GM23338 (cell line): Measurements from ENCODE around the gene PEX12.

ENCODE experiments used
- CREB1 ChIP-seq: fragments of 250-450 bp; sonication (Bioruptor Pico); IDR thresholded peaks from 2 replicates; pipeline ENCODE4 v1.5.0; 2020; ENCODE audit warnings: low read depth, mild to moderate bottlenecking, moderate library complexity
- EZH2 ChIP-seq: fragments of 200-600 bp; sonication (generic); IDR thresholded peaks from one replicate; pipeline ENCODE4 v1.8.0; 2017; ENCODE audit warnings: antibody characterized with exemption, mild to moderate bottlenecking, low read depth; ENCODE audit not compliant: unreplicated experiment
- EZH2phosphoT487 ChIP-seq: fragments of 200-600 bp; sonication (generic); IDR thresholded peaks from one replicate; pipeline ENCODE4 v1.8.1; 2018; ENCODE audit warnings: antibody characterized with exemption; ENCODE audit not compliant: unreplicated experiment
- NANOG ChIP-seq: IDR thresholded peaks from 2 replicates; pipeline ENCODE4 v1.6.1; 2016; ENCODE audit warnings: antibody characterized with exemption, borderline replicate concordance
- POLR2AphosphoS5 ChIP-seq: IDR thresholded peaks from 2 replicates; pipeline ENCODE4 v1.6.1; 2016; ENCODE audit warnings: antibody characterized with exemption, low read depth
- STAT1 ChIP-seq: IDR thresholded peaks from one replicate; pipeline ENCODE4 v1.6.1; 2016; ENCODE audit warnings: antibody characterized with exemption; ENCODE audit not compliant: unreplicated experiment
- ZNF462 ChIP-seq: fragments of 250-450 bp; sonication (Bioruptor Pico); IDR thresholded peaks from 2 replicates; pipeline ENCODE4 v1.5.0; 2020; ENCODE audit warnings: mild to moderate bottlenecking, moderate library complexity
- TF ChIP-seq, protein P1 (sequence below), 2 experiments: fragments of 200-600 bp in 1 of 2; sonication (generic) in 1 of 2; conservative IDR thresholded peaks; 2 replicates each; pipeline versions ENCODE4 v1.5.1 to v1.6.1; 2016 to 2017; ENCODE audit warnings: antibody characterized with exemption in 2 of 2, low read depth in 2 of 2, mild to moderate bottlenecking in 2 of 2, moderate library complexity in 1 of 2
- TF ChIP-seq, protein P2 (sequence below): IDR thresholded peaks from 2 replicates; pipeline ENCODE4 v1.6.1; 2016; ENCODE audit warnings: antibody characterized with exemption
- TF ChIP-seq, protein P3 (sequence below): IDR thresholded peaks from one replicate; pipeline ENCODE4 v1.6.1; 2018; ENCODE audit warnings: antibody characterized with exemption; ENCODE audit not compliant: unreplicated experiment

- TF ChIP-seq, protein P1, sequence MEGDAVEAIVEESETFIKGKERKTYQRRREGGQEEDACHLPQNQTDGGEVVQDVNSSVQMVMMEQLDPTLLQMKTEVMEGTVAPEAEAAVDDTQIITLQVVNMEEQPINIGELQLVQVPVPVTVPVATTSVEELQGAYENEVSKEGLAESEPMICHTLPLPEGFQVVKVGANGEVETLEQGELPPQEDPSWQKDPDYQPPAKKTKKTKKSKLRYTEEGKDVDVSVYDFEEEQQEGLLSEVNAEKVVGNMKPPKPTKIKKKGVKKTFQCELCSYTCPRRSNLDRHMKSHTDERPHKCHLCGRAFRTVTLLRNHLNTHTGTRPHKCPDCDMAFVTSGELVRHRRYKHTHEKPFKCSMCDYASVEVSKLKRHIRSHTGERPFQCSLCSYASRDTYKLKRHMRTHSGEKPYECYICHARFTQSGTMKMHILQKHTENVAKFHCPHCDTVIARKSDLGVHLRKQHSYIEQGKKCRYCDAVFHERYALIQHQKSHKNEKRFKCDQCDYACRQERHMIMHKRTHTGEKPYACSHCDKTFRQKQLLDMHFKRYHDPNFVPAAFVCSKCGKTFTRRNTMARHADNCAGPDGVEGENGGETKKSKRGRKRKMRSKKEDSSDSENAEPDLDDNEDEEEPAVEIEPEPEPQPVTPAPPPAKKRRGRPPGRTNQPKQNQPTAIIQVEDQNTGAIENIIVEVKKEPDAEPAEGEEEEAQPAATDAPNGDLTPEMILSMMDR (conservative IDR thresholded peaks at IDR 0.05; ENCODE audit: low read depth in 2 of 2): no peak
- TF ChIP-seq POLR2AphosphoS5 (no peak), EZH2 (no peak), EZH2phosphoT487 (no peak), STAT1 (no peak), NANOG (no peak), ZNF462 (no peak), CREB1 (no peak)
- TF ChIP-seq, protein P2, sequence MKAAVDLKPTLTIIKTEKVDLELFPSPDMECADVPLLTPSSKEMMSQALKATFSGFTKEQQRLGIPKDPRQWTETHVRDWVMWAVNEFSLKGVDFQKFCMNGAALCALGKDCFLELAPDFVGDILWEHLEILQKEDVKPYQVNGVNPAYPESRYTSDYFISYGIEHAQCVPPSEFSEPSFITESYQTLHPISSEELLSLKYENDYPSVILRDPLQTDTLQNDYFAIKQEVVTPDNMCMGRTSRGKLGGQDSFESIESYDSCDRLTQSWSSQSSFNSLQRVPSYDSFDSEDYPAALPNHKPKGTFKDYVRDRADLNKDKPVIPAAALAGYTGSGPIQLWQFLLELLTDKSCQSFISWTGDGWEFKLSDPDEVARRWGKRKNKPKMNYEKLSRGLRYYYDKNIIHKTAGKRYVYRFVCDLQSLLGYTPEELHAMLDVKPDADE: no peak
- TF ChIP-seq, protein P3, sequence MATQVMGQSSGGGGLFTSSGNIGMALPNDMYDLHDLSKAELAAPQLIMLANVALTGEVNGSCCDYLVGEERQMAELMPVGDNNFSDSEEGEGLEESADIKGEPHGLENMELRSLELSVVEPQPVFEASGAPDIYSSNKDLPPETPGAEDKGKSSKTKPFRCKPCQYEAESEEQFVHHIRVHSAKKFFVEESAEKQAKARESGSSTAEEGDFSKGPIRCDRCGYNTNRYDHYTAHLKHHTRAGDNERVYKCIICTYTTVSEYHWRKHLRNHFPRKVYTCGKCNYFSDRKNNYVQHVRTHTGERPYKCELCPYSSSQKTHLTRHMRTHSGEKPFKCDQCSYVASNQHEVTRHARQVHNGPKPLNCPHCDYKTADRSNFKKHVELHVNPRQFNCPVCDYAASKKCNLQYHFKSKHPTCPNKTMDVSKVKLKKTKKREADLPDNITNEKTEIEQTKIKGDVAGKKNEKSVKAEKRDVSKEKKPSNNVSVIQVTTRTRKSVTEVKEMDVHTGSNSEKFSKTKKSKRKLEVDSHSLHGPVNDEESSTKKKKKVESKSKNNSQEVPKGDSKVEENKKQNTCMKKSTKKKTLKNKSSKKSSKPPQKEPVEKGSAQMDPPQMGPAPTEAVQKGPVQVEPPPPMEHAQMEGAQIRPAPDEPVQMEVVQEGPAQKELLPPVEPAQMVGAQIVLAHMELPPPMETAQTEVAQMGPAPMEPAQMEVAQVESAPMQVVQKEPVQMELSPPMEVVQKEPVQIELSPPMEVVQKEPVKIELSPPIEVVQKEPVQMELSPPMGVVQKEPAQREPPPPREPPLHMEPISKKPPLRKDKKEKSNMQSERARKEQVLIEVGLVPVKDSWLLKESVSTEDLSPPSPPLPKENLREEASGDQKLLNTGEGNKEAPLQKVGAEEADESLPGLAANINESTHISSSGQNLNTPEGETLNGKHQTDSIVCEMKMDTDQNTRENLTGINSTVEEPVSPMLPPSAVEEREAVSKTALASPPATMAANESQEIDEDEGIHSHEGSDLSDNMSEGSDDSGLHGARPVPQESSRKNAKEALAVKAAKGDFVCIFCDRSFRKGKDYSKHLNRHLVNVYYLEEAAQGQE: no peak
Observed at GRCh38 chr17:35531160-35531559, 47.2 kb downstream of the PEX12 start.
